ENCODE results near the gene TANGO6.

Gene TANGO6

GRCh38 chr16:68915589-68915988 lies 72.3 kb downstream of the TANGO6 start:
- no peak for DNase-seq

- no peak for DNase-seq
These were observed 74.2 kb downstream of the TANGO6 start for GRCh38 chr16:68917541-68917940.

GRCh38 chr16:68920349-68920748 lies 77.0 kb downstream of the TANGO6 start:
- DNase-seq = no peak

- no peak for DNase-seq
These were observed 78.3 kb downstream of the TANGO6 start for GRCh38 chr16:68921637-68922036.

GRCh38 chr16:68923116-68923515 lies 79.8 kb downstream of the TANGO6 start:
- DNase-seq = no peak

- no peak for DNase-seq
These were observed 83.7 kb downstream of the TANGO6 start for GRCh38 chr16:68927018-68927417.

- DNase-seq = no peak
These were observed 87.9 kb downstream of the TANGO6 start for GRCh38 chr16:68931196-68931595.

- DNase-seq = no peak
These were observed 91.1 kb downstream of the TANGO6 start for GRCh38 chr16:68934402-68934801.

GRCh38 chr16:68935008-68935407 lies 91.7 kb downstream of the TANGO6 start:
- DNase-seq = no peak

- no peak for DNase-seq
These were observed 93.7 kb downstream of the TANGO6 start for GRCh38 chr16:68936736-68937631.

GRCh38 chr16:68939692-68940320 lies 96.5 kb downstream of the TANGO6 start:
- no peak for DNase-seq

- DNase-seq = no peak
These were observed 97.5 kb downstream of the TANGO6 start for GRCh38 chr16:68940816-68941215.

- no peak for DNase-seq
These were observed 100.6 kb downstream of the TANGO6 start for GRCh38 chr16:68943961-68944360.

GRCh38 chr16:68948230-68948910 lies 105.0 kb downstream of the TANGO6 start:
- no peak for DNase-seq

GRCh38 chr16:68951991-68952877 lies 108.9 kb downstream of the TANGO6 start:
- DNase-seq = no peak

- no peak for DNase-seq
These were observed 111.7 kb downstream of the TANGO6 start for GRCh38 chr16:68954911-68955635.

- DNase-seq = no peak
These were observed 117.6 kb downstream of the TANGO6 start for GRCh38 chr16:68960910-68961309.

- no peak for DNase-seq
These were observed 118.6 kb downstream of the TANGO6 start for GRCh38 chr16:68961778-68962402.

GRCh38 chr16:68969338-68969737 lies 126.0 kb downstream of the TANGO6 start:
- DNase-seq = no peak

- no peak for DNase-seq
These were observed 128.7 kb downstream of the TANGO6 start for GRCh38 chr16:68972013-68972412.

- DNase-seq = no peak
These were observed 129.4 kb downstream of the TANGO6 start for GRCh38 chr16:68972720-68973119.
